Upper lobe of left lung (tissue), 6 donors: ENCODE measurements around the gene AGMO. TPM values are rescaled to one million over a fixed set of nuclear protein-coding genes. Genes with fewer than 3 reads are reported as not detected.

Source experiments
- ATAC-seq, 2 donors: fragments of 200-7000 bp; cut with Tn5 transposase; one replicate each; pipeline ENCODE4 v1.9.1; 2022; ENCODE audit warnings: mild to moderate bottlenecking in 2 of 2, moderate library complexity in 2 of 2; ENCODE audit not compliant: low FRiP score in 2 of 2
- DNase-seq, 2 donors: peaks; one replicate each; pipeline ENCODE4 v3.0.0-alpha.2; 2019 to 2020
- H3K27ac ChIP-seq, 4 donors: fragments of 200-600 bp; sonication (generic); one replicate each; pipeline ENCODE4 v1.5.1; 2016 to 2019
- H3K27me3 ChIP-seq, 4 donors: fragments of 200-600 bp; sonication (generic); one replicate each; pipeline ENCODE4 v1.5.1; 2017 to 2019
- H3K36me3 ChIP-seq, 4 donors: fragments of 200-600 bp; sonication (generic); one replicate each; pipeline ENCODE4 v1.5.1; 2016 to 2019
- H3K4me1 ChIP-seq, 4 donors: fragments of 200-600 bp; sonication (generic); one replicate each; pipeline ENCODE4 v1.5.1; 2018 to 2019
- H3K4me3 ChIP-seq, 4 donors: fragments of 200-600 bp; sonication (generic); one replicate each; pipeline ENCODE4 v1.5.1; 2017 to 2019; ENCODE audit warnings: mild to moderate bottlenecking in 2 of 4, moderate library complexity in 1 of 4
- H3K9me3 ChIP-seq, 4 donors: fragments of 200-600 bp; sonication (generic); one replicate each; pipeline ENCODE4 v1.5.1; 2018 to 2019
- EP300 ChIP-seq, 4 donors: sonication (generic); formaldehyde crosslinking; IDR thresholded peaks; one replicate each; pipeline ENCODE4 v1.5.1; 2017; ENCODE audit warnings: antibody characterized with exemption in 4 of 4, control low read depth in 2 of 4
- POLR2A ChIP-seq, 4 donors: fragments of 450-650 bp; IDR thresholded peaks; one replicate each; pipeline ENCODE4 v1.5.1; 2016 to 2017; ENCODE audit warnings: antibody characterized with exemption in 4 of 4, mild to moderate bottlenecking in 2 of 4
- POLR2AphosphoS5 ChIP-seq, 2 donors: sonication (generic); formaldehyde crosslinking; IDR thresholded peaks; one replicate each; pipeline ENCODE4 v1.5.1; 2017; ENCODE audit warnings: antibody characterized with exemption in 2 of 2
- WGBS, 2 donors: methylation state at CpG; one replicate each; pipeline ENCODE4 v1.1.5; 2017 to 2018; 5-methylcytosine and 5-hydroxymethylcytosine counted together
- total RNA-seq, 6 donors: library from RNA; depleted of rRNA in 4 of 6; stranded (reverse); fragments of >200 nt in 4 of 6; gene quantifications; one replicate each; pipeline versions ENCODE4 v1.1.0 to v1.2.1, GENCODE V29; 2016 to 2021
- TF ChIP-seq, protein P1 (sequence below), 6 experiments: fragments of 450-650 bp in 4 of 6; fragments of 200-600 bp in 2 of 6; sonication (generic) in 2 of 6; IDR thresholded peaks; one replicate each; pipeline ENCODE4 v1.5.1; 2016 to 2019; ENCODE audit warnings: antibody characterized with exemption in 6 of 6
- donor health status: DM: no; HTN: no; CAD: no; lungs with moderate emphysema.
- donor health status: DM: no; HTN: yes; CAD: no; lungs with severe emphysema.

AGMO gene
- total RNA-seq, 6 donors from 2014 or later = 0.17 to 3.0 (median 0.20) TPM; not detected in 3

DNA sequence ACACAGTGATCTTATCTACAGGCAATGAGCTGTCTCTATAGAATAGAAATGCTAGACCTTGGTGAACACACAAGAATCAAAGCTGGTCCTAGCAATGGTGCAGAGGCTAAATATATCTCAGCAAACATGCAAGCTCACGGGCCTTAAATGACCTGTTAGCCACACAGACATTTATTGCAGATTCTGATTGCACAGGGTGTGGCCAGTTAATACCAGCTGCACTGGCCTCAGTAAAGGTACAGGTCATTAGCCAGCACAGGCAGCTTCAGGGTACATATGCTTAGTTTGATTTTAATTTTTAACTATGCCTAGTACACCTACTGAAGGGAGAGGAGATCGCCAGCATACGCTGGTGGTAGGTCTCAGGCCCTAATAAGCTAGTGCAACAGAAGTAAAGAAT, 393.9 kb downstream of the AGMO start:
- Histone ChIP-seq H3K27ac (no peak overlapping the region), H3K4me3 (no peak overlapping the region), H3K4me1 (no peaks in the 10 kb centered on the region), H3K9me3 (no peaks in the 10 kb centered on the region), H3K27me3 (no peaks in the 10 kb centered on the region), H3K36me3 (no peaks in the 10 kb centered on the region)
- 82 to 92% methylated on average over 3 of the region's 3 CpGs for WGBS, 2 donors
- ATAC-seq = no peak
- TF ChIP-seq, protein P1, sequence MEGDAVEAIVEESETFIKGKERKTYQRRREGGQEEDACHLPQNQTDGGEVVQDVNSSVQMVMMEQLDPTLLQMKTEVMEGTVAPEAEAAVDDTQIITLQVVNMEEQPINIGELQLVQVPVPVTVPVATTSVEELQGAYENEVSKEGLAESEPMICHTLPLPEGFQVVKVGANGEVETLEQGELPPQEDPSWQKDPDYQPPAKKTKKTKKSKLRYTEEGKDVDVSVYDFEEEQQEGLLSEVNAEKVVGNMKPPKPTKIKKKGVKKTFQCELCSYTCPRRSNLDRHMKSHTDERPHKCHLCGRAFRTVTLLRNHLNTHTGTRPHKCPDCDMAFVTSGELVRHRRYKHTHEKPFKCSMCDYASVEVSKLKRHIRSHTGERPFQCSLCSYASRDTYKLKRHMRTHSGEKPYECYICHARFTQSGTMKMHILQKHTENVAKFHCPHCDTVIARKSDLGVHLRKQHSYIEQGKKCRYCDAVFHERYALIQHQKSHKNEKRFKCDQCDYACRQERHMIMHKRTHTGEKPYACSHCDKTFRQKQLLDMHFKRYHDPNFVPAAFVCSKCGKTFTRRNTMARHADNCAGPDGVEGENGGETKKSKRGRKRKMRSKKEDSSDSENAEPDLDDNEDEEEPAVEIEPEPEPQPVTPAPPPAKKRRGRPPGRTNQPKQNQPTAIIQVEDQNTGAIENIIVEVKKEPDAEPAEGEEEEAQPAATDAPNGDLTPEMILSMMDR (IDR thresholded peaks at IDR 0.05) = no peak
- TF ChIP-seq POLR2AphosphoS5 (IDR thresholded peaks at IDR 0.05) = no peak
- no peak for DNase-seq

DNA sequence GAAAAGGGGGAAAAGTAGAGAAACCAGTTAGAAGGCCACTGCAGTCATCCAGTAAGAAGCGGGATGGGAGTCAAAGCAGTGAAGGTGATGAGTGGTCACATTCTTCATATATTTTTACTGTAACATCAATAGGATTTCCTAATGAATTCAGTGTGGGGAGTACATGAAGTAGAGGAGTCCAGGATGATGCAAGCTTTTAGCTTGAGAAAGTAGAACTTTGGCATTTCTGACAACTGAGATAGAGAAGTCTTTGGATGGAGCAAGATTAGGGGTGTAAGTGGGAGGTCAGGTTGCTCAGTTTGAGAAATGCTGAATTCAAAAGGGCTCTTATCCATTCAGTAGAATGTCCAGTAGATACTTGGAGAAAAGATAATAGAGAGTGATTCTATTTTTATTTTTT, 395.2 kb downstream of the AGMO start:
- DNase-seq (no peak), ATAC-seq (no peak)
- H3K36me3 ChIP-seq = no peaks in the 10 kb centered on the region
- H3K4me3 ChIP-seq = no peak overlapping the region
- 93 to 100% methylated on average over 1 of the region's 1 CpG for WGBS, 2 donors
- no peaks in the 10 kb centered on the region for H3K9me3 ChIP-seq
- no peaks in the 10 kb centered on the region for H3K27me3 ChIP-seq
- no peaks in the 10 kb centered on the region for H3K4me1 ChIP-seq
- TF ChIP-seq POLR2AphosphoS5 (IDR thresholded peaks at IDR 0.05) = no peak
- TF ChIP-seq POLR2A (IDR thresholded peaks at IDR 0.05) = no peak
- TF ChIP-seq EP300 (IDR thresholded peaks at IDR 0.05) = no peak
- TF ChIP-seq, protein P1 (IDR thresholded peaks at IDR 0.05) = no peak
- no peak overlapping the region for H3K27ac ChIP-seq

DNA sequence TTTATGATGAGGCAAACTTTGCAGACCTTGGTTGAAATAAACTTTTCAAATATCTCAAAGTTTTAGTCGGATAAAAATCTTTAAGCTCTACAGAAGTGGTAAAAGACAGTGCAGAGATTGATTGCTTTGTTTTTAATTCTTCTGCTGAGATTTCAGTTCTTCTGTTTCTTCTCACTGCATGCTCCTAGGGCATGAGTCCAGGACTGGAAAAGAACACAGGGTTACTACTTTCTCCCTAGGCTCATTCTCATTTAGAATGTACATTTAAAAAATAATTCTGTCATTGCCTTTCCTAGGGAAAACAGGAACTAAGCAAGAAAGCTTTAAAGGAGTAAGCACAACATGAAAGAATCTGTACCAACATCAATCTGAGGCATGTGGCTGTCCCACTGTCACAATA, 402.6 kb downstream of the AGMO start:
- DNase-seq = no peak
- ATAC-seq = no peak

DNA sequence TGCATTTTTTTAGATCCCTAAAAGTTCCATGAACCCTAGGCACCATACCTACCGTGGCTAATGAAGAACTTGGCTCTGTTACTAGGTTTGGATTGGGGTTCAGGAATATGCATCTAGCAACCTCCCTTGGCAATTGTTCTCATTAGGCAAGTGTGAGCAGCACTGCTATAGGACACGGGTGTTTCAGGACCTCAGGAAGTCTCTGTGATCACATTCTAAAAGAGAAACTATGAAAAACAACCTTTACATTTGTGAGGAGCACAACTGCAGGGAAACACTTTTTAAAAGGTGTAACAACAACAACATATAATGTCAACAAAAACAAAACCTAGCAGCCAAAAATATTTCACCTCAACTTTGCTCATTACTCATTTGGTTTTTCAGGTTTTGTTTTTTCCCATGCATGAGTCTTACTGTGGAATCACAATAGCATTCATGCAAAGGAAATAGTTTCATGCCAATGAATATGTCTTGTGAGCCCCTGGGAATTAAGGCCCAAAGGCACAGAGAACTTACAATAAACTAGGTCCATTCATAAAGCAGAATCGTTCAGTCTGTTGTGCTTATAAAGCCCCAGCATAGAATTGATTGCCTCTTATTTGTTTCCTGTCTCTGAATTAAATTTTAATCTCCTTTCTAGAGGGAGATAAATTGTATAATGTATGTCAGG, 403.5 kb downstream of the AGMO start:
- no peaks in the 10 kb centered on the region for H3K4me1 ChIP-seq
- H3K36me3 ChIP-seq = no peaks in the 10 kb centered on the region
- TF ChIP-seq EP300 (IDR thresholded peaks at IDR 0.05) (no peak), POLR2AphosphoS5 (IDR thresholded peaks at IDR 0.05) (no peak), POLR2A (IDR thresholded peaks at IDR 0.05) (no peak)
- TF ChIP-seq, protein P1 (IDR thresholded peaks at IDR 0.05) = no peak
- no peak overlapping the region for H3K4me3 ChIP-seq
- H3K9me3 ChIP-seq = peaks cover 0 to 5% (median 1%) of the 10 kb centered on the region in 4 donors
- no peak overlapping the region for H3K27ac ChIP-seq
- DNase-seq (no peak), ATAC-seq (no peak)
- no peaks in the 10 kb centered on the region for H3K27me3 ChIP-seq
- 40 to 45% methylated on average over 3 of the region's 3 CpGs for WGBS, 2 donors

More for the DNA sequence above, 402.6 kb downstream of the AGMO start:
- Histone ChIP-seq H3K27me3 (no peaks in the 10 kb centered on the region), H3K27ac (no peak overlapping the region), H3K36me3 (no peaks in the 10 kb centered on the region), H3K9me3 (peaks cover 0 to 5% (median 1%) of the 10 kb centered on the region in 4 donors), H3K4me1 (no peaks in the 10 kb centered on the region), H3K4me3 (no peak overlapping the region)
- no peak for TF ChIP-seq EP300 (IDR thresholded peaks at IDR 0.05)
- no peak for TF ChIP-seq POLR2AphosphoS5 (IDR thresholded peaks at IDR 0.05)
- WGBS, 2 donors = 0 to 66% methylated on average over 1 of the region's 1 CpG

Other genes starting within 250 kb of the AGMO start
- 10 to 100 TPM in 2 of 6 donors, 1 to 10 TPM in 4; 2.9 to 17.2 (median 8.6) TPM for gene MEOX2, start 124.7 kb upstream of the AGMO start, total RNA-seq